ENCODE data around the gene HES5.

HES5 gene

DNA sequence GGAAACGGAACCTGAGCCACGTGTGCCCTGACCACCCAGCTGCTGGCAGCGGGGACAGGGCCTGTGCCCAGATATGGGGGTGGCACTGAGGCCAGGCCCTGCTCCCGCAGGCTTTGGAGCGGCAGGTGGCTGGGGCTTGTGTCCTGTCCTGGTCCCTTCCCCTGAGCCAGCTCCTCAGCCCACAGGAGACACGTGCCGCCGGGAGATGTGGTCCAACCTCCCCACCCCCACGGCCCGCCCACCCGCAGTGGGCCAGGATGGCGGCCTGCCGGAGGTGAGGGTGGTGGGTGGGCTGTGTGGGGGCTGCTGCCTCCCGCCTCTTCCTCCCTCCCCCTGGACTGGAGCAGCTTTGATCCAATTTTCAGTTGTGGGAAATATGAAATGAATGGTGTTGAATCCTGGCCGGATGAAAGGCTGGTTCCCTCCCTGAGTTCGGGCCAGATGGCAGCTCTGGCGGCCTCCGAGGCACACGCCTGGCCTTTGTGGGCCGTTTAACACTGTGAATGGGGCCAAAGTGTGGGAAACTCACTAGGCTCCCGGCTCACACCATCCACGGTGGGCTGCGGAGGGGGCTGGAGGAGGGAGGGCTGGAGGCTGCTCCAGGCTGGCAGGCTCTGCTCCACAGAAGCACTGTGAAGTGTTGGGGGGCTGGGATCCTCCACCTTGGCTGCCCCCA is 2.6 kb upstream of the HES5 start:
- in situ Hi-C loops (cut with MboI; ENCODE audit: low sequenced_read_pairs), result no loop called here

DNA sequence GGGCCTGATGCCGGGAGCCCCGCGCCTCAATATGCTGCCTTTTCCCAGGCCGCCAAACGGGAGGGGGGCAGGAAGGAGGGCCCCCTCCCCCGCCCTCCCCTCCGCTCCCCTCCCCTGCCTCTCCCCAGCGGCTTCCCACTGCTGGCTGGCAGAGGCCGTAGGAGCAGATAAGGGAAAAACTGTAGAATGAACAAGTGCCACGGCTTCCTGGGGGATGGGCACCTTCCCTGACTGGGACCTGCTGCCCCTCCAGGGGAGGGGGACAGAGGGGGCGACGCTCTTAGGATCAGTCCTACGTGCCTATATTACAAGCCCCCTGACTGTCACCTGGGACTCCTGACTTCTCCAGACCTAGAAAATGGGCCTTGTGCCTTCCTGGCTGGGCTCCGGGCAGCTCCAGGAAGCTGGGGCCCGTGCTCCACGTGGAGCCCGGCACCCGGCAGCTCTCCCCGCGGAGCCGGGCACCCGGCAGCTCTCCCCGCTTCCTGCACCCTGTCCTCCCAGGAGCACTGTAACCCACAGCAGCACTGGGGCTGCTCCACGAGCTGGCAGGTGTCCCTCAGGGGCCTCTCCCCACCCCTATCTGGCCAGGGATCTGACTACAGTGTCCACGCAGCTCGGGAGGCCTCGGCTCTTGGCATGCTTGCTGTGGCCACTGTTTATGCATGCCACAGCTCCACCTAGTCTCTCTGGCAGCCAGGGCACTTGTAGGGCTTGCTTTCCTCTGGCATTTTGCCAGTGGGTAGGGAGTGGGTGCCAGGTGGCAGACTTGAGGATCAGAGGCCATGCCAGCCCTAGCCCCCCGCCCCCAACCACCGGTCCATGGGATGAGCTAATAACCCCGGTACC is 674 bp upstream of the HES5 start:
- in situ Hi-C loops (cut with MboI; ENCODE audit: low sequenced_read_pairs), result no loop called here

DNA sequence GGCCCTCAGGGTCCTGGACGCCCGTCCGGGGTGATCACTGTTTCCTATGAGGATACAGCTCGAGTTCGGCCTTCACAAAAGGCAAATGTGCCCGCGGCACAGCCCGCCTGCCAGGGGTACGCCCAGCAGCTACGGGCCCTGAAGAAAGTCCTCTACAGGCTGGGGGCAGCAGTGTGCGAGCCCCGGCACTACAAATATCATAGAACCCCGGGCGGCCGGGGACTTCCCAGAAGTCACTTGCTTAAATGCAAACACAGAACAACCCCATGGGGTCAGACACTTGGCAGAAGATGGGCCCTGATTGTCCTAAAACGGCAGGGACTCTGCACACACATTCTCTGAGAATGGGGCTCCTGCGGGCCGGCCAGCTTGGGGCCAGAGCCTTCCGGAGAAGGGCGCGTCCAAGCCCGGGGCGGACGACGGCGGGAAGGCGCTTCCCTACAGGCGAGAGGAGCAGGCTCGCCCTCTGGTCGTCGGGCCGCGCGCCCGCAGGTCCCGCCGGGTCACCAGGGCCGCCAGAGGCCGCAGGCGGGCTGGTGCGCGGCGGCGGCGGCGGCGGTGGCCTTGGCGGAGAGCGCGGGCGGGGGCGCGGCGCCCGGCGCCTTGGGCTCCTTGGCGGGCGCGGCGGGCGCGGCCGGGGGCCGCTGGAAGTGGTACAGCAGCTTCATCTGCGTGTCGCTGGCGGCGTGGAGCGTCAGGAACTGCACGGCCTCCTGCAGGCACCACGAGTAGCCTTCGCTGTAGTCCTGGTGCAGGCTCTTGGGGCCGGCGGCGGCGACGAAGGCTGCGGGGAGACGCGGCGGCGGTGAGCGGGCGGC is 888 bp downstream of the HES5 start:
- in situ Hi-C loops (cut with MboI; ENCODE audit: low sequenced_read_pairs), result no loop called here

DNA sequence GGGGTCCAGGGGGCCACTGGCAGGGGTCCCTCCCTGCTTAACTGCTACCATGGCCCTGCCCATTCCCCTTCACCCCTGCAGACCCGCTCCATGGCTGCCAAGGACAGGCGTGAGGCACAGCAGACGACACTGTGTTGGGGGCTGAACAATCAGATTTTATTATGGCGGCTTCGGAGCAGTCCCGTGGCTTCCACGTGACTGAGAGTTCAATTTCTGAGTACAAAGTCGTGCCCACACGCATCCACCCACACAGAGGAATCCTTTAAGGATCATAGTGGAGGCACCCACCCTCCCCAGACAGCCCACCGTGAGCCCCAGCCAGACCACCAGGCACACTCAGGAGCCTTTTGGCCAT is 1.5 kb downstream of the HES5 start:
- in situ Hi-C loops (cut with MboI; ENCODE audit: low sequenced_read_pairs), result no loop called here

DNA sequence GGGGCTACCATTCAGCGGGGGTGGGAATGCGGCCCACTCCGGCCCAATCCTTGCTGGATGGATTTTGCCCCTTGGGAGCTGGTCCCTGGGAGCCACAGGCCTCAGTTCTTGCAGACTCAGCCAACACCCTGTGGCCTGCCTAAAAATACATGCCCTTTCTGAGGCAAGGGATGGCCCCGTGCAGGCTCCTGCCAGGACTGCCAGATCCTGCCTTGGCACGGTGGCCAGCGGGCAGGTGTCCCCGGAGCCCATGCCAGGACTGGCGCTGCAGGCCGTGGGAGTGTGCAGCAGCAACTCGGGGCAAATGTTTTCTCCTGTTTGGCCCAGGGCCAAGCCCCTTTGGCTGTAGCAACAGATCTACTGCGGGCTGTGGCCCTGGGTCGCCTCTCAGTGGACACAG is 2.0 kb downstream of the HES5 start:
- in situ Hi-C loops (cut with MboI; ENCODE audit: low sequenced_read_pairs), result no loop called here

DNA sequence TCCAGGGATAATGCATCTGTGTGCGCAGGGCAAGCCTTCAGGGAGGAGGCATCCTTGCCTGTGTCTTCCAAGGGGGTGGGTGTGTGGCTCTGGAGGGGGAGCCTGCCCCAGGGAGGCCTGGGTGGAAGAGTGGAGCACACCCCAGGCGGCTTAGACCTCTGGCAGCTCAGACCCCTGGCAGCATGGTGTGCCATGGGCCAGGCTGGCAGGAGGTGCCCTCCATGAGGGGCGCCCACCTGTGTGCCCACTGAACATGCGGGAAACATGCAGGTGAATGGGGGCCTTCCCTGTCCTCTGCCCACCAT is 2.6 kb downstream of the HES5 start:
- in situ Hi-C loops (cut with MboI; ENCODE audit: low sequenced_read_pairs), result no loop called here

DNA sequence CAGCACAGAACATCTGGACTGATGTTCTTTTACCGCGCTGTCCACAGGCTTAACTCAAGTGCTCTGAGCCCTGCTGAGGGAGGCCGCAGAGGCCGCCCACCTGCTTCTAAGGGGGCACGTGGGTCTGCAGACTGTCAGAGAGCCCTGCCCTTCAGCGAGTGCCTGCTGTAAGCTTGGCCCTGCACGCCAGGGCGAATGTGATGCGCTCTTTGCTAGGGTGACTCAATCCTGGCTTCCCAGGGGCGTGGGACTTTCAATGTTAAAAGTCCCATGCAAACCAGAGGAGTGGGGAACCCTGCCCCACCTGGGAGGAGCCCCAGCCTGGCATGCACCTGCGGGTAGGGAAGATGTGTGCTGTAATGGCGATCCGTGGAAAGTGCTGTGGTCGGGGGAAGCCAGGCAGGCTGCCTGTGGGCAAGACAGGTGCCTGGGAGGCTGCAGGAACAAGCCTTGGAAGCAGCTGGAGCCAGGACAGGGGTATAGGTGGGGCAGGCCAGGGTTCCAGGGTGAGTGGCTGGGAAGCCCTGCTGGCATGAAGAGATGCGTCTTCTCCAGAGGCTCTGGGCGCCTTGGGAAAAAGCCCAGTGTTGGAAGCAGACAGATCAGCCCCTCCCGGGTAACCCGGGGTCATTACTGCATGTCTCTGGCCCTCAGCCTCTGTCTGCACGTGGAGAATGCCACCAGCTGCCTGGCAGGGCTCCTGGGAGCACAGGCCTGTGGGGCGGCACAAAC is 3.1 kb downstream of the HES5 start:
- in situ Hi-C loops (cut with MboI; ENCODE audit: low sequenced_read_pairs), result no loop called here

DNA sequence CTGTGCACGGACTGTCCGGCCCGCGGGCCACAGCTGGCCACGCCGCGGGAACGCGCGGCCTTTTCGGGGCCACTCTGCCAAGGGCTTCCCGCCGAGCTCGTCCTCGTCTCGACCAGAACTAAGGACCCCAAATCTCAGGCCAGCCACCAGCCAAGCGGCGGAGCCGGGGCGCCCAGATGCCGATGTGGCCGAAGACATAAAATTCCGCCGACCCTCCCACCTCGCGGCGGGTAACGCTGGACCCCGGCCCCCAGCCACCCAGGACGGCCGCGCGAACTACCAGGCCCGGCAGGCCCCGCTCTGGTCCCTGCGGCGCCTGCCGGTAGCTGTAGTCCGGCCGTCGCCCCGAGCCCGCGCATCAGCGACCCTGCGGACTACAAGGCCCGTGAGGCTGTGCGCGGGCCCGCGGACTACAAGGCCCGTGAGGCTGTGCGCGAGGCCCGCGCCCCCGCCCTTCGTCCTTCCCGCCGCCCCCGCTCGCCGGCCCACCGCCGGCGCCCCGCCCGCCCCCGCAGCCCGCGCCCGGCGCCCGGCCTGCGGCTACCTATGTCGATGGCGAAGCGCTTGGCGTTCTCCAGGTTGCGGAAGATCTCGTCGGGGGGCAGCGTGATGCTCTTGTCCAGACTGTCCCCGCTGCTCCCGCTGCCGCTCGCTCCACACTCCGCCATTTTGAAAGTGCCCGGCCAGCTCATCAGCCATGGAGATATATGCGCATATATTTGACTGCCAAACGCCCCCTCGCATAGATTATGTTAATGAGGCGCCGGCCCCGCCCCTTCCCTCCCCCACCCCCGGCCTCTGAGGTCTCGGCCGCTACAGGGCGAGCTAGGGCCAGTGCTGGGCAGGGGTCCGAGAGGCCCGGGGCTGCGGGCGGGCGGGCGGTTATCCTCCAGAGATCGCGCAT is 3.9 kb downstream of the HES5 start, which contains the start of gene PANK4:
PANK4 (minus strand) TSS at position 677 of the 904 bp plus-strand sequence; CDS start at position 668, 9 bp downstream.
- in situ Hi-C loops (cut with MboI; ENCODE audit: low sequenced_read_pairs), result no loop called here

DNA sequence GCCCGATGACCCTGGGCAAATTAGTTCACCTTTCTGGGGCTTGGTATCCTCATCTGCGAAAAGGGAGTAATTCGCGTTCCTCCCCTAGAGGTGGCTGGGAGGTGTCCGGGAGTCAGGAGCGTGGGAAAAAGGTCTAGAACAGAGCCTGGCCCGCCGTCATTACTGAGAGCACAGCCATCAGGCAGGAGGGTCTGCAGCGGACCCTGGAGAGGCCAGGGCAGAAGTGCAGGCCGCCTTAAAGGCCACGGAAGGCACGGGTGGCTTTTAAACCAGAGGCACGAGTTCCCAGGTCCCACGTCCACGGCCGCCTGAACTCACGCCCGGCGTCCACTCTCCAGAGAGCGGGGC is 4.5 kb downstream of the HES5 start:
- in situ Hi-C loops (cut with MboI; ENCODE audit: low sequenced_read_pairs), result no loop called here

DNA sequence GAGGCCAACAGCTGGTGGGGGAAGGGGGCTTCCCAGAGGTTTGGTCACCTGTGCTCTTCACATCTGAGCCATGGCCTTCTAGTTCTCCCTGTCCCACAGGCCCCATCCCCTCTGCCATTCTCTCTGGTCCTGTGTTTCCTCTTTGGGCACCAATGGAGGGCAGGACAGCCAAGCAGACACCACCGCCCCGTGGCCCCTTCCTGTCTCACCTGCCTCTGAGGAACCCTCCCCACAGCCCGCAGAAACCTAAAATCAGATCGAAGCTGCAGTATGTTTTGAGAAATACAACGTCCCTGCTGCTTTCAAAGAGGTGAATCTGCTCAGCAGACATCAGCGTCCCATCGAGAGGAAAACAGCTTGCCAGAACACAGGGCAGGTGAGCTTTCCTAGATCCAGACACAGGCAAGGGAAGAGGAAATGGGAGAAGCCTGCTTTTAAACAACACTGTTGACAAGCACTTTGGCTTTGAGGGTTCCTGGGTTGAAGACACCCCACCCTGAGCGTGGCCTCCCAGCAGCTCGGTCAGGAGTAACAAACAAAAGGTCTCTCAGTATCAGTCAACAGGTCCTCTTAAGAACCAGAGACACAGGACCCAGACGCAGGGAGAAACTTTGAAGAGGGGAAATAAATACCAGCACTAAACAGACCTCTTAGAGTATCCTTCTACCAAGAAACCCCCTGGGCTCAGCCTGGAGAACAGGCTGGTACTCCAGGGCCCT is 6.0 kb downstream of the HES5 start:
- in situ Hi-C loops (cut with MboI; ENCODE audit: low sequenced_read_pairs), result no loop called here

DNA sequence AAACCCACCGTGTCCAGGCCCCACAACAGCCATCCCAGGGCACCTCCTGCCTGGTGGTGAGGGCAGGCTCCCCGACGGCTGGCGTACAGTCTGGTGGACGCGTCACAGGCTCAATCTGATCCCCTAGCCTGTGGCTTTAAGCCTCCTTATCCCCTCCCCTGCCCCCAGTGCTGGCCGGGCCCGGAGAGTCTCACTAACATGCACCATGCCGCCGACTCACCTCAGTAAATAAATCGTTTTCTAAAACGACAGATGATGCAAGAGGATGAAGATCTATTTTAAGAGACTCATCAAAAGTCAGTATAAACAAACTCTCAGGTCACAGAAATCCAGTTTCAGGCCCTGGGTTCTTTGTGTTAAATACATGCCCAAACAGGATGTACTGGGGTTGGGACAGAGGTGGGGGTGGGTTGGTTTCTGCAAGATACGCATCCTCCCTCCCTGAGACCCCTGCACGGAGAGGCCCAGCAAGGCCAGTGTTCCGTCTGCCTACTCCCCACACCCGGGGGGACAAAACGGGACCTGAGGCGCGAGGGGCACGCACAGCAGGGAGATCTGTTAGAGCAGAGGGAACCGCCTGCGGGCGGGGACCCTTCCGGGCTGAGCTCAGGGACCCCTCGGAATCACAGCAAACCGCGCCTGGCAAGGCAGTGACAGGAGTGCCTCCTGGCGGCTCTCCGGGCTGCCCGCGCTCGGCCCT is 6.7 kb downstream of the HES5 start:
- in situ Hi-C loops (cut with MboI; ENCODE audit: low sequenced_read_pairs), result no loop called here

DNA sequence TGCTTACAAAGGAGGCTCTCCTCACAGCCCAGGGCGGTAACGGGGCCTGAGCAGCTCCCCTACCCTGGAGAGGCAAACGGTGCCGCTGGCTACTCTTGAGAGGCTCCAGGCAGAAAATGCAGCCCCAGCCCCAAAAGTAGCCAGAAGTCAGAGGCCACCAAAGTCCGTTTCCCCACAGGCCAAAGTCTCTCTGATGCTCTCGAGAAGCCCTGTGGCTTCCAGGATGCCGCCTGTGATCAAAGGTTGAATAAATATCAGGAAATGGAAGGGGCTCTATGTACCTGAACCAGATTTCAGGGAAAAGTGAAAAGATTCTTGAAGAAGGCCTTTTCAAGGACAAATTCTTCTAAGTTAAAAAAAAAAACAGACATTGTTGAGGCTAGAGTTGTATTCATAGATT is 7.8 kb downstream of the HES5 start:
- in situ Hi-C loops (cut with MboI; ENCODE audit: low sequenced_read_pairs), result no loop called here

DNA sequence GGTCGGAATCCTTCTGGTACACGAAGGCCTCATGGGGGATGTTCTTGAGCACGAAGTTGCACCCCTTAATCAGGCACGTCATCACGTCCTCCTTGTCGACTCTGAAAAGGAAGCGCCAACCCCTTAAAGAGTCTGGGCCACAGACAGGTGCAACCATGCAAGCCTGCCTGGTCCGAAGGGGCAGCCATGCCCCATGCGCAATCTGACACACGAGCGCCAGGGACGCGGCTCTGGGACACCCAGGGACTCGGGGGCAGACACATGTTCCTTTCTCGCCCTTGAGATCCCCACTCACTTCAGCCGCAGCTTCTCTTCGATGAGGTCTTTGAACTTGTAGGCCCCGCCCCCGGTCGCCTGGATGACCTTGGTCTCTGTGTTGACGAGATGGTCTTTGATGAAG is 9.3 kb downstream of the HES5 start:
- in situ Hi-C loops (cut with MboI; ENCODE audit: low sequenced_read_pairs), result no loop called here

DNA sequence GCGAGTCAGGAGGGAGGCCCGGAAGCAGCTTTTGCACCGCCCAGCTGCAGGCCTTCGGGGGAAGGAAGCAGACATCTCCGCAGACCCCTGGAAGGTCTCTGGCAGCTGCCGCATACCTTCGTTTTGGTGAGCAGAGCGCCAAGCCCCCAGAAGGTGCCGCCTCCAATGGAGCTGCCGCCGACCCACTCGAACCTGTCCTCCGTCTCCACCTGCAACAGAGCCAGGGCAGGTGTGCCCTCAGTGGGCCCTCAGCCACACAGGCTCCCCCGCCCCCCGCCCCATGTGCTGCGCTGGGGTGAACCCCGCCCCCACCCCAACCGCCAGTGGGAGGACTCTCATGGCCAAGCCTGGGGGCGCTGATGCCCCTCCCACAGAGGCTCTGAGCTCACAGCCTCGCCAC is 9.9 kb downstream of the HES5 start:
- in situ Hi-C loops (cut with MboI; ENCODE audit: low sequenced_read_pairs), result no loop called here

DNA sequence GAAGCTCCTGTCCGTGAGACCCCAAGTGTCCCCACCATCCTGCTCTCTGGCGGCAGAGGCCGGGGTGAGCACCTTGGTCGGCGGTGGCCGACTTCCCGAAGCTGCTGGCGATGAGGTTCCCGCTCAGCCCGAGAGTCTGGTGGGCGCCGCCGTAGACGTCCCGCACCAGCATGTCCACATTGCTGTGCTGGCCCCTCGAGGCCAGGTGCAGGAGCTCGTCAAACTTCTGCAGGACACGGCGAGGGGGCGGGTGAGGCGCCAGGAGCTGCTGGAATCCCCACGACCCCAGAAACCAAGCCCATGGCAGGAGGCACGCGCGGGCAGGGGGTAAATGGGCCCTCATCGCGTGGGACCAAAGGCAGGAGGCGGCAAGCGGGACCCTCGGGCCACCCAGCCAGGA is 10.3 kb downstream of the HES5 start:
- in situ Hi-C loops (cut with MboI; ENCODE audit: low sequenced_read_pairs), result no loop called here

DNA sequence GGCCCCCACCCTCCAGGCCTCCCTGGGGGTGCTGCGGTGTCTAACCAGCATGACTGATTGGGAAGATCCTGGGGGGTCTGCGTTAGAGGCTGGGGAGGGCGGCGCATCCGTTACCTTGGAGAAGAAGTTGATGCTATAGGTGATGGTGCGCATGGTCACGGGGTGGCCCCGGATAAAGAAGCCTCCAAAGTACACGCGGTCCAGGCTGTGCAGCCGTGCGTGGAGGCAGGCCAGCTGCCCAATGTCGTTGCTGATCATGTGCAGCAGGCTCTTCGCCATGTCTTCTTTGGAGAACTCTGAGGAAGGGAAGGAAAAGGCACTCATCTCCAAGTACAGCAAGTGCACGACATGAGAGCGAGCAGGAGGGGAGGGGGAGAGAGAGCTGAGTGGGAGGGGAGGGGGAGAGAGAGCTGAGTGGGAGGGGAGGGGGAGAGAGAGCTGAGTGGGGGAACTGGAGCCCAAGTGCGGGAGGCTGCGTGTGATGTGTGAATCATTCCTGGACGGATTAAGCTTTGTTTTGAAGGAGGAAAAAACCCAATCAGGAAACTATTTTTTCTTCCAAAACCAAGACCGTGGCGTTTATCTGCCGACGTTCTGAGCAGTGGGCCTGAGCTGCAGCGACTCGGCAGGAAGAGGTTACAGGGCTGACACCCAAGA is 10.9 kb downstream of the HES5 start:
- in situ Hi-C loops (cut with MboI; ENCODE audit: low sequenced_read_pairs), result no loop called here

DNA sequence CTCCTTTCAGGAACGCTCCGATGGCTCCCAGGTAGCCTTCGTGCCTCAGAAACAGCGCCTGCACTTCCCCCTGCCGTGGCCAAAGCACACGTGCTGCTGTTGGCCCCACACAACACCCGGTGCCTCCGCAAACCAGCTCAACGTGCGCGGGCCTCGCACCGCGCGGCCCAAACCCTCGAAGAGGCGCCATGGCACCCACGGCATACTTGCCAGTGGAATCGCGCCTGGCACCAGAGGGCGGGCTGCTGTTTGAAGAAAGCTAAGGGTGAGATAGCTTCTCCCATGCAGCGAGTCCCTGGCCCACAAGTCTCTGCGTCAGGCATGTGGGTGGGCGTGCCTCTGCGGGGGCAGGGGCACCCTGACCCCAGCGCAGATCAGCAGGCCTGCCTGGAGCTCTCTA is 11.5 kb downstream of the HES5 start:
- in situ Hi-C loops (cut with MboI; ENCODE audit: low sequenced_read_pairs), result no loop called here

DNA sequence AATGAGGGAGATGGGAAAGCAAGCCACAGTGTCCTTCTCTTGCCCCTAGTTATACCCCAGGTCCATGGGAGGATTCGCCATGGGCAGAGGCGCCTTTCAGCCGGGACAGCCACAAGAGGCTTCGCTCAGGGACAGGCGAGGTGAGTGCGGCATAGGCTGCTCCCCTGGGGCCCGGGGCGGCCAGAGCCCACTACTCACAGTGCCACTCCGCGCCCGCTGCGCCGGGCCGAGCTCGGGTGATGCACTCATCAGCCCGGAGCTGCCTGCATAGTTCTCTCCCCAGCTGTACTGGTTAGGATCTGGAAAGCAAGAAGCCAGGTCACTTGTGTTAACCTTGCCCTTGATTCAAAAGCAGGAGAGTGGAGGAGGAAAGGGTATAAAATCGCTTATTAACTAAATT is 12.1 kb downstream of the HES5 start:
- in situ Hi-C loops (cut with MboI; ENCODE audit: low sequenced_read_pairs), result no loop called here

DNA sequence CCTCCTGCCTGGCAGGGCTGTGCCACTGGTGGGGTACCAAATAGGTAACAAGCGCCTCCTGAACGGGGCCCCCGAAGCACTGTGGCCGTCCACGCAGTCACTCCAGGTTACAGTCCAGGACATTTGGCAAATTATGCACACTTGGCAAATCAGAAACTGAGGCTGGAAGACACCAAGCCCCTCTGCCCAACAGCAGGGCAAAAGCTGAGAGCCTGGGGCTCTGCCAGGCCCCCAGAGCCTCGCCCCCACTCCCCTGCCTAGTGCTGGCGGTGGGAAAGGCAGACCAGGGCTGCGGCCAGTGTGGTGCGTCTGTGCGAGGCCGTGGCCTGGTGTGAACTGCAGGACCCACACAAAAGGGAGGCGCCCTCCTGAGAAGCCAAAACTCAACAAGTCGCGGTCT is 13.1 kb downstream of the HES5 start:
- in situ Hi-C loops (cut with MboI; ENCODE audit: low sequenced_read_pairs), result no loop called here
